Iris pigment epithelial cell (primary cell): ENCODE data around the gene SPOCK1.
A peak's percentile ranks its signal among the peaks of the same experiment; 100 is the strongest.
"Not testable (repeated sequence)": the region's sequence is repeated elsewhere in the genome, so short reads cannot be mapped to it uniquely, and the experiment has no call there.

Source experiments
- DNase-seq: peaks from one replicate; pipeline ENCODE4 v3.0.0-alpha.2; 2011; ENCODE audit warnings: low read depth

The SPOCK1 gene

GRCh38 chr5:137498736-137499505, at the start of gene SPOCK1:
Gene SPOCK1 (minus strand): TSS chr5:137499326.
- peak; percentile 67 for DNase-seq

- DNase-seq: no peak
These were observed 46.8 kb upstream of the SPOCK1 start for GRCh38 chr5:137545956-137546355.

DNA sequence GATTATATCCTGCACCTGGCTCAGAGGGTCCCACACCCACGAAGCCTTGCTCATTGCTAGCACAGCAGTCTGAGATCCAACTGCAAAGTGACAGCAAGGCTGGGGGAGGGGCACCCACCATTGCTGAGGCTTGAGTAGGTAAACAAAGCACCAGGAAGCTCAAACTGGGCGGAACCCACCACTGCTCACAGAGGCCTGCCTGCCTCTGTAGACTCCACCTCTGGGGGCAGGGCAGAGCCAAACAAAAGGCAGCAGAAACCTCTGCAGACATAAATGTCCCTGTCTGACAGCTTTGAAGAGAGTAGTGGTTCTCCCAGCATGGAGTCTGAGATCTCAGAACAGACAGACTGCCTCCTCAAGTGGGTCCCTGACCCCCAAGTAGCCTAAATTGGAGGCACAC, 36.3 kb upstream of the SPOCK1 start:
- DNase-seq: not testable (repeated sequence)

DNA sequence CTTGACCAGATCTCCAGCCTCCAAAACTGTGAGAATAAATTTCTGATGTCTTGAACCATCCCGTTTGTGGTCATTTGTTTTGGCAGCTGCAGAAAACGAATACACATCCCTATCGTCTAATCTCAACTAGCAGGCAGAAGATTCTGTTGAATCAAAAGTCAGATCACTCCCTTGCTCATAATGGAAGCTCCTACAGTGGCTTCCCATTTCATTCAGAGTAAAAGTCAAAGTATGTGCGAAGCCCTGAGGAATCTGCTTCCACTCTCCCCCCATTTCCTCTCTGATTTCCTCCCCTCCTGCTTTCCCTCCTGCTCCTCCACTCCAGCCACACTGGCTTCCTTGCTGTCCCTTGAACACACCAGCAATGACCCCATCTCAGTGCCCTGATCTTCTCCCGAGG, 34.8 kb upstream of the SPOCK1 start:
- DNase-seq: no peak

DNA sequence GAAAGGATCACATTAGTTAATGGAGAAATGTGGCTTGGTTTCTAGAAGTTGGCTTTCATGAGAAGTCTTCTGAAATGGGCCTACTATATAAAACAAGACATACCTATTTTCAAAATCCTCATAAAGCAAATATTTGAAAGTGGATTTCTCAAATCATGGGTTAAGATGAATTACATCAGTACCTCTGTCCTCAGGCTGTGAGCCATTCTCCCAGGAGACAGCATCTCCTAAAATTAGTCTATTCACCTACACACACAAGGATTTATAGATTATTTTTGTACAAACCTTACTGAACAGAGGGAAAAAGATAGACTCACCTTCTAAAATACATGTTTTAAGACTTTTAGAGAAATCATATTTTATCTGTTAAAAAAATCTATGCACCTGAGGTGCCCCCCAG, 32.1 kb upstream of the SPOCK1 start:
- no peak for DNase-seq

- no peak for DNase-seq
These were observed 22.1 kb upstream of the SPOCK1 start for GRCh38 chr5:137521246-137521645.

DNA sequence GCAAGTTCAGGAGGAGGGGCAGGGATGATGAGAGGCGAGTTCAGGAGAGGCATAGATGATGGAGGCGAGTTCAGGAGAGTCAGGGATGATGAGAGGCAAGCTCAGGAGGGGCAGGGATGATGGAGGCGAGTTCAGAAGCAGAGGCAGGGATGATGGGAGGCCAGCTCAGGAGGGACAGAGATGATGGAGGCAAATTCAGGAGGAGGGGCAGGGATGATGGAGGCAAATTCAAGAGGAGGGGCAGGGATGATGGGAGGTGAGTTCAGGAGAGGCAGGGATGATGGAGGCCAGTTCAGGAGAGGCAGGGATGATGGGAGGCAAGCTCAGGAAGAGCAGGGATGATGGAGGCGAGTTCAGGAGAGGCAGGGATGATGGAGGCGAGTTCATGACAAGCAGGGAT, 17.8 kb upstream of the SPOCK1 start:
- DNase-seq: no peak

GRCh38 chr5:137516251-137516797, 17.2 kb upstream of the SPOCK1 start:
- DNase-seq: no peak

DNA sequence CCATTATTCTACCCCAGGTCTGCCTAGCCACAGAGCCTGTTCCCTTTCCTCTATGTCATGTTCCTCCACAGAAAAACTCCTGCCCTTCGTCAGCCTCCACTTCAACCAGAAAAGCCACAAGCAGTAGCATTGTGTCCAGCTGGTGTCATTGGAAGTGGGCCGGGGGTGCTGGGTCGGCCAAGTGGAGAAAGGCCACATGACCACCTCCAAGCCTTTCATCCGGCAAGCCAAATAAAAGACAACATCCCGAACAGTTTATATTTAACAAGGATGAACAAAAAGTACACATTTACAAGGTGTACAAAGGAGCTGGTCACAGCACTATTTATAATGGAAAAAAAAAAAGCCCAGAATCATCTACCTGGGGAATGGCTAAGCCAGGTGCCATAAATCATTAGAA, 16.1 kb upstream of the SPOCK1 start:
- DNase-seq: no peak

DNA sequence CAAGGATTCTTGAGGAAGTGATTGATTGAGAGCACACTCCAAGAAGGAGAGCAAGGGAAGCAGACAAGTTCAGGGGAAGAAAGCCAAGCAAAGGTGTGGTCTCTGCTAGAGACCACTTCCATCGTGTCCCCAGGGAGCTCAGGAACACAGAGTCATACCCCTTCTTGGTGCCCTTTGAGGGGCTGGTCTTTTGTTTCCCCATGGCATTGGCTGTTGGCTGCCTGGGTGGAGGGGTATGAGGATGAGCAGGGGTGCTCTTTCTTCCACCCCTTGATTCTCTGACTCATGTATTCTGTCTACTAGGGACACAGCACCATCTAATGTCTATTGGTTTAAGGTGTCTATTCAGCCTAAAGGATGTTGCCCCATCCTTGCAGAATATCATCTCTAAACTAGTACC, 11.5 kb upstream of the SPOCK1 start:
- no peak for DNase-seq

DNA sequence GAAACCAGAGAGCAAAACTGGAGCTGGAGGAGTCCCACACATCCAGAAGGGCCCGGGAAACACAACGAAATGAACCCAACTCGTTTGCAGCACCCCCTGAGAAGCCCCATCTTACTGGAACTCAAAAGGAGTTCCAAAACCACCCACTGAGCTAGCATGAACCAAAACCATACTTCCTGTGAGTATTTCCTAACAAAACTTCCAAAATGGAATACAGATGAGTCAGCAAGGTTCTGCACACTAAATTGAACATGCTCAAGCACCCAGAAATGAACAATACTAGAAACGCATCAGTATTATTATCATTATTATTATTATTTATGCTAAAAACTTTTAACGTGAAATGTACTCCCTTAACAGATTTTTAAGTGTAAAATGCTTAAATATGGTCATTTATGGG, 8.0 kb upstream of the SPOCK1 start:
- no peak for DNase-seq

- no peak for DNase-seq
These were observed 7.2 kb upstream of the SPOCK1 start for GRCh38 chr5:137506296-137506695.

DNA sequence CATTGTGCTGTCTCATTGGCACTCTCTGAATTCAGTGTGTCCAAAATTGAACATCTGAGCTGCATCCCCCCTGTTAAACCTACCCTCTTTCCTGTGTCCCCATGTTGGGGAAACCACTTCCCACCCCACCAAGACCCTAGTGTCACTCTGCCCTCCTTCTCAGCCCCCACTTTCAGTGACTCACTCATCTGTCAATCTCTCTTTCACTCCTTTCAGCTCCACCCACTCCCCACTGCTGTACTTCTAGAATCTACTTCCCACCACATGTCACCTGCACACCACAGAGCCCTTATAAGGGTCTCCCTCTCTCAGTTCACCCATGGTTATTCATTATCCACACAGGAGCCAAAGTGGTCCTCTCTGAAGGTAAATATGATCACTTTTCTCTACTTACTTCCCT, 5.8 kb upstream of the SPOCK1 start:
- DNase-seq: no peak

DNA sequence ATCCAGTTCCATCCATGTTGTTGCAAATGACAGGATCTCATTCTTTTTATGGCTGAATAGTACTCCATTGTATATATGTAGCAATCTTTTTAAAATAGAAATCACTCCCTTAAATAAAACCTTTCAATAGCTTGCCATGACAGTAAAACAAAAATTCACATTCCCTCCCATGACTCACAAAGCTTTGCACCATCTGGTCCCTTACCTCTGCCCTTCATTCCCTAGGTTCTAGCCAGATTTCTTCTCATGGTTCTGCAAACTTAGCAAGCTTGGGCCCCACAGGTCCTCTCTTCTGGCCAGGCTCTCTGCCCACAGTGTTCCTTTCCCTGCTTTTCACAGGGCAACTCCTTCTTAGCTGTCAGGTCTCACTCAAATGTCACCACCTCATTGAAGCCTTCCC, 4.3 kb upstream of the SPOCK1 start:
- no peak for DNase-seq

DNA sequence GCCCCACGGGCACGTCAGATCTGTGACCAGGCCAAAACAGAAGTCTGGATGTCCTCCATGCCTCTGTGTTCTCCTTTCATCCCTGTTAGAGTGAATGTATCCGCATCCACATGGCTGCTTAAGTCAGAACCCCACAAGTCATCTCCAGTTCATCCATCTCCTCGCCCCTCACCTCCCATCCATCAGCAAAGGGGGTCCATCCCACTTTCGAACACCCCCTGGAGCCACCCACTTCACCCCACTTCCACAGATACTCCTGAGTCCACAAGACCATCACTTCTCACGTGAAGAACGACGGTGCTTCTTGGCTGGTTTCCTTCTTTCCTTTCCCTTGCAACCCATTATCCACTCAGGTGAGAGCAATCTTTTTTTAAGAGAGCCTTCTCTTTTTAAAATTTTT, 3.5 kb upstream of the SPOCK1 start:
- DNase-seq: no peak

- DNase-seq: no peak
These were observed 2.8 kb upstream of the SPOCK1 start for GRCh38 chr5:137501846-137502406.

- no peak for DNase-seq
These were observed 2.1 kb upstream of the SPOCK1 start for GRCh38 chr5:137501226-137501625.

DNA sequence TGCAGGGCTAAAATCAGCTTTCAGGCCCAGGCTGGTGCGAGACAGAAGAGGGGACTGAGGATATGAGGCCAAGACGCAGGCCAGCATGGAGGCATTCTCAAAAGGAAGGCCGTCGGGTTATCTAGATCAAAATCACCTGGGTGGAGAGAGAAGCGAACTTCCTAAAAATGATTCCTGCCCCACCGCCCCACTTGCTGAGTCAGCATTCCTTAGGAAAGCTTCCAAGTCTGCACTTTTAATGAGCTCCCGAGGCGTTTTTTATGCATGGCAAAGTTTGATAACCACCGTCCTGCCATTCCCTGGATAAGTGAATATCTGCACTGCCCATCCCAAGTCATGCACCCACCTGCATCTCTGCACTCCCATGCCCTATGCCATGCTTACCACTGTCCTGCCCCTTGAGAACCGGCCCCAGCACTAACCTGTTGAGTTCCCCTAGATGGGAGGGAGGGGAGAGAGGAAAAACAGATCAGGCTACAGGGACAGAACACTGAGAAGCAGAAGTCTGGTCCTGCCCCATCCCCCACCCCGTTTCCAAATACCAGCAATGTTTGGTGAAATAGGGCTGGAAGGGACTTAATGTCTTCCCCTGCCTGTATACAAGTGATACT, 1.6 kb upstream of the SPOCK1 start:
- DNase-seq: no peak

- not testable (repeated sequence) for DNase-seq
These were observed 351 bp upstream of the SPOCK1 start for GRCh38 chr5:137499506-137499847.

DNA sequence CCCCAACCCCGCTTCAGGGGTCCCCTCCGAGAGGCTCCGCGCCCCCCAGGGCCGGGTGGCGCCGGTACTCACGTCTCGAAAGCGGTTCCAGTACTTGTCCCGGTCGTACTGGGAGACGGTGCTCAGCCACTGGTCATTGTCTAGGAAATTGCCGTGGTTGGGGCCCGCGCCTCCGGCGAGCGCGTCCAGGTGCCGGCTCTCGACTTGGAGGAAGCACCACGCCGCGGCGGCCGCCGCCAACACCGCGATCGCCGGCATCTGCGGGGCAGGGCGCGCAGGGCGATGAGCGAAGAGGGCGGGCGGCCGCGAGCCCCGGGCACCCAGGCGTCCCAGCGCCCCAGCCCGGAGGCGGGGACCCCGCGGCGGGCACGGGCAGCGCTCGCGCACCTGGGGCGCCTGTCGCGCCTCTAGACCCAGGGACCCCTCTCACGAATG, 808 bp downstream of the SPOCK1 start:
- DNase-seq: peak; percentile 8

- DNase-seq: no peak
These were observed 1.5 kb downstream of the SPOCK1 start for GRCh38 chr5:137497396-137498290.

- DNase-seq: no peak
These were observed 2.2 kb downstream of the SPOCK1 start for GRCh38 chr5:137496919-137497318.
